Bronchial epithelial cell (primary cell): Measurements from ENCODE around the gene CRTC3. TPM values are rescaled to one million over a fixed set of nuclear protein-coding genes. Genes with fewer than 3 reads are reported as not detected.
"Not testable (repeated sequence)": the region's sequence is repeated elsewhere in the genome, so short reads cannot be mapped to it uniquely, and the experiment has no call there.

Experiments used
- DNase-seq: peaks from one replicate; pipeline ENCODE4 v3.0.0-alpha.2; 2010; ENCODE audit warnings: low read depth
- FAIRE-seq: peaks from 2 replicates; lab custom pipeline; 2011; peaks lifted over from hg19 to GRCh38; lab: Jason Lieb, UNC
- H3K27me3 ChIP-seq: 2 replicates; pipeline ENCODE4 v1.5.1; 2011; ENCODE audit warnings: low read length; ENCODE audit not compliant: control insufficient read depth, insufficient read depth
- H3K36me3 ChIP-seq: 2 replicates; pipeline ENCODE4 v1.5.1; 2011; ENCODE audit warnings: low read length; ENCODE audit not compliant: control insufficient read depth, insufficient read depth
- H3K4me3 ChIP-seq: 2 replicates; pipeline ENCODE4 v1.5.1; 2011; ENCODE audit warnings: mild to moderate bottlenecking, low read depth, low read length, control low read depth
- CTCF ChIP-seq: IDR thresholded peaks from 2 replicates; pipeline ENCODE4 v1.5.1; 2011; ENCODE audit warnings: mild to moderate bottlenecking, moderate library complexity, low read length, control low read depth, inconsistent platforms; ENCODE audit not compliant: insufficient read depth, severe bottlenecking
- total RNA-seq: library from RNA; depleted of rRNA; stranded (reverse); fragments of >200 nt; gene quantifications from 2 replicates; pipeline ENCODE4 v1.2.1, GENCODE V29; 2014

The CRTC3 gene
- total RNA-seq, 1 donor from 2014 or later: 5.8 TPM

GRCh38 chr15:90650956-90651689, 121.4 kb downstream of the CRTC3 start:
- Histone ChIP-seq H3K27me3 (no peaks in the 10 kb centered on the region), H3K36me3 (no peaks in the 10 kb centered on the region), H3K4me3 (no peak overlapping the region)
- TF ChIP-seq CTCF: no peak
- no peak for DNase-seq
- FAIRE-seq: no peak

GRCh38 chr15:90654233-90655136, 124.8 kb downstream of the CRTC3 start:
- FAIRE-seq (no peak), DNase-seq (no peak)
- TF ChIP-seq CTCF: no peak
- Histone ChIP-seq H3K36me3 (no peaks in the 10 kb centered on the region), H3K27me3 (no peaks in the 10 kb centered on the region), H3K4me3 (no peak overlapping the region)

GRCh38 chr15:90657520-90658172, 127.9 kb downstream of the CRTC3 start:
- DNase-seq, FAIRE-seq, H3K27me3 ChIP-seq, H3K4me3 ChIP-seq, H3K36me3 ChIP-seq: not testable (repeated sequence)

- DNase-seq (no peak), FAIRE-seq (no peak)
- no peak for TF ChIP-seq CTCF
- H3K4me3 ChIP-seq: no peak overlapping the region
- no peaks in the 10 kb centered on the region for H3K36me3 ChIP-seq
- H3K27me3 ChIP-seq: no peaks in the 10 kb centered on the region
Observed at GRCh38 chr15:90659481-90659880, 129.8 kb downstream of the CRTC3 start.

- FAIRE-seq: no peak
- TF ChIP-seq CTCF: no peak
Observed at GRCh38 chr15:90660195-90660998, 130.7 kb downstream of the CRTC3 start.

GRCh38 chr15:90660999-90661330, 131.2 kb downstream of the CRTC3 start:
- H3K4me3 ChIP-seq, DNase-seq, H3K36me3 ChIP-seq, FAIRE-seq, H3K27me3 ChIP-seq: not testable (repeated sequence)

More at GRCh38 chr15:90660195-90660998, 130.7 kb downstream of the CRTC3 start:
- no peaks in the 10 kb centered on the region for H3K36me3 ChIP-seq
- no peak overlapping the region for H3K4me3 ChIP-seq
- no peaks in the 10 kb centered on the region for H3K27me3 ChIP-seq
- peak; percentile 84 for DNase-seq

GRCh38 chr15:90664081-90664461, 134.3 kb downstream of the CRTC3 start:
- H3K4me3 ChIP-seq, DNase-seq, FAIRE-seq, H3K27me3 ChIP-seq, H3K36me3 ChIP-seq: not testable (repeated sequence)
